Skeletal muscle satellite cell (primary cell): ENCODE data around the gene INPP5A.
"Not testable (repeated sequence)": the region's sequence is repeated elsewhere in the genome, so short reads cannot be mapped to it uniquely, and the experiment has no call there.

Source experiments
- H3K27me3 ChIP-seq: 2 replicates; pipeline ENCODE4 v1.7.0; 2013; ENCODE audit warnings: low read length; ENCODE audit not compliant: control insufficient read depth, insufficient read depth
- H3K36me3 ChIP-seq: 2 replicates; pipeline ENCODE4 v1.7.0; 2013; ENCODE audit warnings: mild to moderate bottlenecking, control low read depth, low read length; ENCODE audit not compliant: insufficient read depth
- H3K4me1 ChIP-seq: 2 replicates; pipeline ENCODE4 v1.7.0; 2013; ENCODE audit warnings: low read length; ENCODE audit not compliant: control insufficient read depth, insufficient read depth
- H3K4me2 ChIP-seq: 2 replicates; pipeline ENCODE4 v1.7.0; 2013; ENCODE audit warnings: mild to moderate bottlenecking, low read length
- H3K4me3 ChIP-seq: 2 replicates; pipeline ENCODE4 v1.7.0; 2013; ENCODE audit warnings: low read length
- H3K9ac ChIP-seq: 2 replicates; pipeline ENCODE4 v1.7.0; 2013; ENCODE audit warnings: mild to moderate bottlenecking, low read depth, low read length, moderate library complexity
- H3K9me3 ChIP-seq: replicated peaks from 2 replicates; pipeline ENCODE4 v1.7.0; 2013; ENCODE audit warnings: mild to moderate bottlenecking, control low read depth, low read length

The INPP5A gene

GRCh38 chr10:132550366-132551092 is 12.9 kb downstream of the INPP5A start:
- no peak overlapping the region for H3K4me3 ChIP-seq
- no peak overlapping the region for H3K9ac ChIP-seq
- no peaks in the 10 kb centered on the region for H3K9me3 ChIP-seq
- H3K27me3 ChIP-seq = no peaks in the 10 kb centered on the region
- H3K36me3 ChIP-seq = no peaks in the 10 kb centered on the region
- no peaks in the 10 kb centered on the region for H3K4me1 ChIP-seq
- H3K4me2 ChIP-seq = no peak overlapping the region

- no peak overlapping the region for H3K4me2 ChIP-seq
- no peak overlapping the region for H3K9ac ChIP-seq
- no peaks in the 10 kb centered on the region for H3K4me1 ChIP-seq
- H3K9me3 ChIP-seq = no peaks in the 10 kb centered on the region
- H3K4me3 ChIP-seq = no peak overlapping the region
- no peaks in the 10 kb centered on the region for H3K27me3 ChIP-seq
- H3K36me3 ChIP-seq = no peaks in the 10 kb centered on the region
These were observed 13.7 kb downstream of the INPP5A start for GRCh38 chr10:132551093-132551807.

DNA sequence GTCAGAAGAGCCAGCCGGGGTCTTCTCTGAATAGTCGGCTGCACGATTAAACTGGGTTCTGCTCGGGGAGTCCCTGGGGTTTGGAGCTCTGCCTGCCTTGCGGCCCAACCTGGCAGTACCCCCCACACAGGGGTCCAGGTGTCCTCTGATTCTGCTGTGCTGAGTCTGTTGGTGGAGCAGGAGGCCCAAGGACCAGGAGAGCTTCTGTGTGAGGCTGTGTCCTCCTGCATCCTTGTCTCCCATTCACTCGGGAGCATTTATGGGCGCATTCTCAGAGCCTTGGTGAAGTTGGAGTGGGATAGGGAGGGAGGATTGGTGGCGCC is 14.2 kb downstream of the INPP5A start:
- Histone ChIP-seq H3K4me3 (no peak overlapping the region), H3K27me3 (no peaks in the 10 kb centered on the region), H3K9me3 (no peaks in the 10 kb centered on the region), H3K9ac (no peak overlapping the region), H3K4me1 (no peaks in the 10 kb centered on the region), H3K4me2 (no peak overlapping the region), H3K36me3 (no peaks in the 10 kb centered on the region)

- not testable (repeated sequence) for H3K4me1 ChIP-seq, H3K27me3 ChIP-seq, H3K9ac ChIP-seq, H3K4me3 ChIP-seq, H3K36me3 ChIP-seq, H3K4me2 ChIP-seq, H3K9me3 ChIP-seq
These were observed 15.0 kb downstream of the INPP5A start for GRCh38 chr10:132552635-132553034.

DNA sequence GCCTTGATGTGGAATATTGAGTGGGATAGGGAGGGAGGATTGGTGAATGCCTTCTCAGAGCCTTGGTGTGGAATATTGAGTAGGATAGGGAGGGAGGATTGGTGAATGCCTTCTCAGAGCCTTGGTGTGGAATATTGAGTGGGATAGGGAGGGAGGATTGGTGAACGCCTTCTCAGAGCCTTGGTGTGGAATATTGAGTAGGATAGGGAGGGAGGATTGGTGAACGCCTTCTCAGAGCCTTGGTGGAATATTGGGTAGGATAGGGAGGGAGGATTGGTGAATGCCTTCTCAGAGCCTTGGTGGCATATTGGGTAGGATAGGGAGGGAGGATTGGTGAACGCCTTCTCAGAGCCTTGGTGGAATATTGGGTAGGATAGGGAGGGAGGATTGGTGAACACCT is 16.0 kb downstream of the INPP5A start:
- H3K9me3 ChIP-seq, H3K4me2 ChIP-seq, H3K27me3 ChIP-seq, H3K4me3 ChIP-seq, H3K4me1 ChIP-seq, H3K36me3 ChIP-seq, H3K9ac ChIP-seq: not testable (repeated sequence)

- Histone ChIP-seq H3K27me3 (no peaks in the 10 kb centered on the region), H3K4me2 (no peak overlapping the region), H3K4me3 (no peak overlapping the region), H3K4me1 (no peaks in the 10 kb centered on the region), H3K36me3 (no peaks in the 10 kb centered on the region), H3K9me3 (no peaks in the 10 kb centered on the region), H3K9ac (no peak overlapping the region)
These were observed 16.7 kb downstream of the INPP5A start for GRCh38 chr10:132554053-132554990.

DNA sequence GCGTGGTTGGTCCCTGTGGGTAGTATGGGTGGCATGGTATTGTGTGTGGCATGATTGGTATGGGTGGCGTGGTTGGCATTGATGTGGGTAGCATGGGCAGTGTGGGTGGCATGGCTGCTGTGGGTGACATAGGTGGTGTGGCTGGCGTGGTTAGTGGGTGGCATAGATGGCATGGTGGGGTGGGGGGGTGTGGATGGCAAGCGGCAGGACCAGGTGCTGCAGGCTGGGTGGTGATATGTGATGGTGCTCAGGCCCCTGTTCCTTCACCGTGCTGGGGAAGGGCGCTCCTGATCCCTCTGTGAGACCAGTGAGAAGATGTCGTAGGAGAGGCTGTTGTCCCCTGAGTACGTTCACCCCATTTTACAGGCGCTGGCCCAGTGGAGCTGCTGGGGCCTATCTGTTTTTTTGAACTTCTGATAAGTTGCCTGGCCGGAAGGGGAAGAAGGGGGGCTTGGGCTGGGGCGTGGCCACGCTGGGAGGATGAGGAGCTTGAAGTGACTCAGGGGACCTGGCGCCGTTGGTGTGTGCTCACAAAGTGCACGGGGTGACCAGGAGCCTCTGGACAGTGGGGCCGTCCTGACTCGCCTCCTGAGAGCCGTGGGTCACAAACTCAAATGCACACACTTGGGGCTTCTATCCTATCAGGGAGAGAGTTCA is 17.5 kb downstream of the INPP5A start:
- Histone ChIP-seq H3K27me3 (no peaks in the 10 kb centered on the region), H3K4me3 (no peak overlapping the region), H3K9me3 (no peaks in the 10 kb centered on the region), H3K4me2 (no peak overlapping the region), H3K4me1 (no peaks in the 10 kb centered on the region), H3K36me3 (no peaks in the 10 kb centered on the region), H3K9ac (no peak overlapping the region)

- no peak overlapping the region for H3K9ac ChIP-seq
- H3K4me1 ChIP-seq = no peaks in the 10 kb centered on the region
- H3K4me3 ChIP-seq = no peak overlapping the region
- no peak overlapping the region for H3K4me2 ChIP-seq
- H3K9me3 ChIP-seq = no peaks in the 10 kb centered on the region
- H3K36me3 ChIP-seq = no peaks in the 10 kb centered on the region
- H3K27me3 ChIP-seq = no peaks in the 10 kb centered on the region
These were observed 18.3 kb downstream of the INPP5A start for GRCh38 chr10:132555648-132556575.

DNA sequence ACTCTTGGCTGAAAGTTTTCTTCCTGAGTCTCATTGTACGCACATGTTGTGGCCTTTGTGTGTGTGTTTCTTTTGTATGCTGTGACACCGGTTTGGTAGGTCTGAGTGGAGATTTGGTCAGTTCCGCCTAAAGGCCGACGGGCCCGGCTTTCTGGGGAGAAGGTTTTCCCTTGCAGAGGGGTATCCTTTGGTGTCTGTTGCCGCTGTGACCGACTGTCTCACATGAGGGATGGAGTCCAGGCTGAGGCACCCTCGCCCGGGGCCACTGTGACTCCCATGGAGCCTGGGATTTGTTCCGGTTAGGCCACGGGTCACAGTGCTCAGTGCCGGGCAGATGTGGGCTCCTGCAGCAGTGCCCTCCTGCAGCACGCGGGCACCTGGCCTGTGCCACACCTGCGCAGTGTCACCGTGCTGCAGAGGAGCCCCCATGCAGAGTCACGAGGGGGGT is 19.4 kb downstream of the INPP5A start:
- Histone ChIP-seq H3K9ac (no peak overlapping the region), H3K4me2 (no peak overlapping the region), H3K4me3 (no peak overlapping the region), H3K27me3 (no peaks in the 10 kb centered on the region), H3K9me3 (no peaks in the 10 kb centered on the region), H3K4me1 (no peaks in the 10 kb centered on the region), H3K36me3 (no peaks in the 10 kb centered on the region)

DNA sequence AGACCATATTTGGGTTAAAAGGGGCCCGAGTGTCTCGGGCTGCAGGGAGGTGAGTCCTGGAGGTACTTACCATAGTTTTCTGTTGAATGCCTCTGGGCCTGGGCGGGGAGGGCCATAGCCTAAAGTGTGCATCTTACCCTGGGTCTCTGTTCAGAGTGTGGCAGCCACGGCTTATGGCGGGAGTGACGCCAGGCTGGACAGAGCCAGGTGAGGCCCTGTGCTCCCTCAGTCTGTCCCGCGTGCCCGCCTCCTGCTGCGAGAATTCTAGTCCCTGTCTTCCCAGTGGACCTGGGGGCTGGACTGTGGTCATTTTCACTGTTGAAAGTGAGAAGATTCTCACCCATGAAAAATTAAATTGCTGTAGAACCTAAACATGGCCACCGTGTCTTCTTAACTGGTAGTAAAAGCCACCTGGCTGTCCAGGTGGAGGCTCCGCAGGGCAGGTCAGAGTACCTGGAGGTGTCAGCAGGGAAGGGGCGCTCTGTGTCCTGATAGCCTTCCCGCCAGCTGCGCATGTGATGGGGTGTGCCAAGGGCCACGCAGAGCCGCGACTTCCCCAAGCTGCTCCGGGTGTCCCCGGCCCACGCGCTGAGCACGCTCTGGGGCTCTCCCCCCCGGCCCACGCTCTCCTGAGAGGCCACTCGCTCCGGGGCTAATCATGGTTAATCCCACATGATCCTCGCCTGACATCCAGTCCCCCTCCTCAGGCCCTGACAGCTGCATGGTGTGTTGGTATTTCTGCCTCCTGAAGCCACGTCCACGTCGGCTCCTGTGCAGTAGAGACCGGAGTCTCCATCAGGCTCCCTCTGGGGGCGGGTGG is 20.3 kb downstream of the INPP5A start:
- Histone ChIP-seq H3K36me3 (no peaks in the 10 kb centered on the region), H3K27me3 (no peaks in the 10 kb centered on the region), H3K9ac (no peak overlapping the region), H3K9me3 (no peaks in the 10 kb centered on the region), H3K4me1 (no peaks in the 10 kb centered on the region), H3K4me3 (no peak overlapping the region), H3K4me2 (no peak overlapping the region)
